Measurements from ENCODE around the gene RSBN1.
"Not testable (repeated sequence)": the region's sequence is repeated elsewhere in the genome, so short reads cannot be mapped to it uniquely, and the experiment has no call there.

RSBN1 gene

GRCh38 chr1:113745425-113745824, 66.9 kb downstream of the RSBN1 start:
- peaks cover 12% of the 10 kb centered on the region for H3K4me1 Mint-ChIP-seq
- H3K4me3 Mint-ChIP-seq = no peak overlapping the region
- no peak overlapping the region for H3K27ac Mint-ChIP-seq
- ATAC-seq (no peak), DNase-seq (no peak)
- no peaks in the 10 kb centered on the region for H3K27me3 Mint-ChIP-seq
- no peaks in the 10 kb centered on the region for H3K9me3 Mint-ChIP-seq

DNA sequence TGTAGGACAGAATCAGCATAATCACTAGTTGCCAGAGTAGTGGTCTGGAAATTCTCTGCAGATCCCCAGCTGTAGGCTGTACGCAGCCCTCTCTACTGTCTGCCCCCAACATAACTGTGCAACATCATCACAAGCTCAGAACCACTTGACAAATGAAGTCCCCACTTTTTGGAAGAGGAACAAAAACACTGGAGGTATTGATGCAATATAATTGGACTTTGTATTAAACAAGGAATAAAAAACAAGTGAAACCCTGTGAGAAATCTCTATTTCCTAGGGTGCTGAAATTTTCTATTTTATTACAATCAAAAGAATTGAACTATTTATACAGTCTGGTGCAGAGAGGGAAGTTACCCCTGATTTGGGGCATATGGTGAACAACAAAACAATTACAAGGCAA, 68.2 kb downstream of the RSBN1 start:
- Mint-ChIP-seq H3K27ac (no peak overlapping the region), H3K4me1 (peaks cover 12% of the 10 kb centered on the region)
- no peak for DNase-seq

DNA sequence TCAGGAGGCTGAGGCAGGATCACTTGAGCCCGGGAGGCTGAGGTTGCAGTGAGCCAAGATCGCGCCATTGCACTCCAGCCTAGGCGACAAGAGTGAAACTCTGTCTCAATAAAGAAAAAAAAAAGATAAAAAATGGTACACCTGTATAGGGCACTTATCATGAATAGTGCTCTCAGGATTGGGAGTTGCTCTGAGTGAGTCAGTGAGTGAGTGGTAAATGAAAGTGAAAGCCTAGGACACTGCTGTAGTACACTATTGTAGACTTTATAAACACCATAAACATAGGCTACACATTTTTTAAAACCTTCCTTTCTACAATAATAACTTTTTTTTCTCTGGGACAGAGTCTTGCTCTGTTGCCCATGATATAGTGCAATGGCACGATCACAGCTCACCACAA, 69.8 kb downstream of the RSBN1 start:
- DNase-seq = no peak
- Mint-ChIP-seq H3K27ac (no peak overlapping the region), H3K4me3 (no peak overlapping the region), H3K9me3 (no peaks in the 10 kb centered on the region), H3K4me1 (peaks cover 12% of the 10 kb centered on the region), H3K27me3 (no peaks in the 10 kb centered on the region)
- peak; percentile 88 for ATAC-seq

More for the DNA sequence above, 68.2 kb downstream of the RSBN1 start:
- Mint-ChIP-seq H3K9me3 (no peaks in the 10 kb centered on the region), H3K4me3 (no peak overlapping the region), H3K27me3 (no peaks in the 10 kb centered on the region)
- ATAC-seq = no peak

DNA sequence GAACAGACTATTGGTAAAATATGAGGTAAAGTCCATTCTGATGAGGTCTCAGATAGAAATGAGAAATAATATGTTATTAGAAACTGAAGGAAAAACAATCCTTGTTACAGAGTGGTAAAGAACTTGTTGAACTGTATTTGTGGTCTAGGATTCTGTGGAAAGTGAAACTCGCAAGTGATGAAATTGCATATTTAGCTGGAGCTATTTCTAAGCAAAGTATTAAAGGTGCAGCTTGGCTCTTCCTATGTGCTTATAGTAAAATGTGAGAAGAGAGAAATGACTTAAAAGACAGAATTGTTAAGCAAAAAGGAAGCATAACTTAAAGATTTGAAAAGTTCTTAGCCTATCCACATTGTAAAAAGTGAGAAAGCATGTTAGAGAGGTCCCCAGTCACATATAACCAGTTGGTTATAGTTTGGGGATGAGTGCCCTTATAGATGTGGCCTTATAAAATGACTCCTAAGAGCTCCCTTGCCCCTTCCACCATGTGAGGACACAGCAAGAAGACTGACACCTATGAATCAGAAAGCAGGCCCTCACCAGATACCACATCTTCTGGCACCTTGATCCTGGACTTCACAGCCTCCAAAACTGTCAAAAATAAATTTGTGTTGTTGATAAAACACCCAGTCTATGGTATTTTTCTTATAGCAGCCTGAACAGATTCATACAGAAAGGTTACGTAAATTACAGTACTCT, 77.8 kb downstream of the RSBN1 start:
- Mint-ChIP-seq H3K9me3 (no peaks in the 10 kb centered on the region), H3K4me3 (no peak overlapping the region), H3K27me3 (no peaks in the 10 kb centered on the region), H3K4me1 (peaks cover 13% of the 10 kb centered on the region), H3K27ac (peak overlapping the region in 1 of 2 donors; percentile 50)
- DNase-seq (no peak), ATAC-seq (no peak)

GRCh38 chr1:113732802-113733201, 79.5 kb downstream of the RSBN1 start:
- Mint-ChIP-seq H3K4me1 (peaks cover 13% of the 10 kb centered on the region), H3K27me3 (no peaks in the 10 kb centered on the region), H3K4me3 (no peak overlapping the region), H3K9me3 (no peaks in the 10 kb centered on the region), H3K27ac (no peak overlapping the region)
- ATAC-seq (peak; percentile 53), DNase-seq (no peak)

DNA sequence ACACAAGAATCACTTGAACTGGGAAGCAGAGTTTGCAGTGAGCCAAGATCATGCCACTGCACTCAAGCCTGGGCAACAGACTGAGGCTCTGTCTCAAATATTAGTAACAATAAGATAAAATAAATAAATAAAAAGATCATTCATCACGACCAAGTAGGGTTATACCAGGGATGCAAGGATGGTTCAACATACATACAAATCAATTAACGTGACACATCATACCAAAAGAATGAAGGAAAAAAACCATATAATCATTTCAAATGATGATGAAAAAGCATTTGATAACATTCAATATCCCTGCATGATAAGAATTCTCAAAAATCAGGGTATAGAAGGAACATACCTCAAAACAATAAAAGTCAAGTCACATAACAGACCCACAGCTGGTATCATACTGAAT, 91.3 kb downstream of the RSBN1 start:
- no peaks in the 10 kb centered on the region for H3K4me1 Mint-ChIP-seq
- no peak for ATAC-seq
- no peaks in the 10 kb centered on the region for H3K27me3 Mint-ChIP-seq
- H3K4me3 Mint-ChIP-seq = no peak overlapping the region
- no peak overlapping the region for H3K27ac Mint-ChIP-seq
- peaks cover 22 to 26% of the 10 kb centered on the region in 2 donors for H3K9me3 Mint-ChIP-seq
- no peak for DNase-seq

DNA sequence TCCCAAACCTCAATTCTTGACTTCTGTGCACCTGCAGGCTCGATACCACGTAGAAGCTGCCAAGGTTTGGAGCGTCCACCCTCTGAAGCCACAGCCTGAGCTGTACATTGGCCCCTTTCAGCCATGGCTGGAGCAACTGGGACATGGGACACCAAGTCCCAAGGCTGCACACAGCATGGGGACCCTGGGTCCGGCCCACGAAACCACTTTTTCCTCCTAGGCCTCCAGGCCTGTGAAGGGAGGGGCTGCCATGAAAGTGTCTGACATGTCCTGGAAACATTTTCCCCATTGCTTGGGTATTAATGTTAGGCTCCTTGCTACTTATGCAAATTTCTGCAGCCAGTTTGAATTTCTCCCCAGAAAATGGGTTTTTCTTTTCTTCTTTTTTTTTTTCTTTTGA, 93.7 kb downstream of the RSBN1 start:
- H3K27ac Mint-ChIP-seq, ATAC-seq, H3K4me1 Mint-ChIP-seq, H3K4me3 Mint-ChIP-seq, H3K27me3 Mint-ChIP-seq, DNase-seq: not testable (repeated sequence)
- peaks cover 22 to 26% of the 10 kb centered on the region in 2 donors for H3K9me3 Mint-ChIP-seq

DNA sequence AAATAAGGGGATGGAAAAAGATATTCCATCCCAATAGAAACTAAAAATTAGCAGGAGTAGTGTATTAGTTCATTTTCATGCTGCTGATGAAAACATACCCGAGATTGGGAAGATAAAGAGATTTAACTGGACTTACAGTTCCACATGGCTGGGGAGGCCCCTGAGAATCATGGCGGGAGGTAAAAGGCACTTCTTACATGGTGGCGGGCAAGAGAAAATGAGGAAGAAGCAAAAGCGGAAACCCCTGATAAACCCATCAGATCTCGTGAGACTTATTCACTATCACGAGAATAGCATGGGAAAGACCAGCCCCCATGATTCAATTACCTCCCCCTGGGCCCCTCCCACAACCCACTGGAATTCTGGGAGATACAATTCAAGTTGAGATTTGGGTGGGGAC, 94.8 kb downstream of the RSBN1 start:
- not testable (repeated sequence) for DNase-seq, ATAC-seq, H3K27me3 Mint-ChIP-seq, H3K4me3 Mint-ChIP-seq, H3K27ac Mint-ChIP-seq, H3K4me1 Mint-ChIP-seq
- peaks cover 22 to 26% of the 10 kb centered on the region in 2 donors for H3K9me3 Mint-ChIP-seq

GRCh38 chr1:113714606-113715269, 97.5 kb downstream of the RSBN1 start:
- H3K4me1 Mint-ChIP-seq = no peaks in the 10 kb centered on the region
- no peak overlapping the region for H3K27ac Mint-ChIP-seq
- peaks cover 18 to 23% of the 10 kb centered on the region in 2 donors for H3K9me3 Mint-ChIP-seq
- DNase-seq (no peak), ATAC-seq (no peak)
- no peak overlapping the region for H3K4me3 Mint-ChIP-seq
- H3K27me3 Mint-ChIP-seq = no peaks in the 10 kb centered on the region
